Stimulated activated CD8-positive, alpha-beta memory T cell treated with anti-CD3 and anti-CD28 coated beads, Interleukin-7, amount 100 ng/mL, for 48 hours (primary cell): ENCODE data around the gene PLA2G12A.
"Not testable (repeated sequence)": the region's sequence is repeated elsewhere in the genome, so short reads cannot be mapped to it uniquely, and the experiment has no call there.

Experiments
- DNase-seq, 2 donors: peaks; one replicate each; pipeline ENCODE4 v3.0.0-alpha.2; 2020; ENCODE audit warnings: low read depth in 1 of 2; ENCODE audit errors: extremely low read depth in 1 of 2

PLA2G12A gene

GRCh38 chr4:109682875-109683274 lies 47.0 kb downstream of the PLA2G12A start:
- DNase-seq = no peak

DNA sequence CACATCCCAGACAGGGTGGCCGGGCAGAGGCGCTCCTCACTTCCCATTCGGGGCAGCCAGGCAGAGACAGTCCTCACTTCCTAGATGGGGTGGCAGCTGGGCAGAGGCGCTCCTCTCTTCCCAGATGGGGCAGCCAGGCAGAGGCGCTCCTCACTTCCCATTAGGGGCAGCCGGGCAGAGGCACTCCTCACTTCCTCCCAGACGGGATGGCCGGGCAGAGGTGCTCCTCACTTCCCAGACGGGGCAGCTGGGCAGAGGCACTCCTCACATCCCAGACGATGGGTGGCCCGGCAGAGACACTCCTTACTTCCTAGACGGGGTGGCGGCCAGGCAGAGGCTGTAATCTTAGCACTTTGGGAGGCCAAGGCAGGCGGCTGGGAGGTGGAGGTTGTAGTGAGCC lies 50.9 kb downstream of the PLA2G12A start:
- DNase-seq = not testable (repeated sequence)

DNA sequence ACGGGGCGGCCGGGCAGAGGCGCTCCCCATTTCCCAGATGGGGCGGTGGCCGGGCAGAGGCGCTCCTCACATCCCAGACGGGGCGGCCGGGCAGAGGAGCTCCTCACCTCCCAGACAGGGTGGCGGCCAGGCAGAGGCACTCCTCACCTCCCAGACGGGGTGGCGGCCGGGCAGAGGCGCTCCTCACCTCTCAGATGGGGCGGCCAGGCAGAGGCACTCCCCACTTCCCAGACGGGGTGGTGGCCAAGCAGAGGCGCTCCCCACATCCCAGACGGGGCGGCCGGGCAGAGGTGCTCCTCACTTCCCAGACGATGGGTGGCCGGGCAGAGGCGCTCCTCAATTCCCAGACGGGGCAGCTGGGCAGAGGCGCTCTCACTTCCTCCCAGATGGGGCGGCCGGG lies 51.4 kb downstream of the PLA2G12A start:
- DNase-seq = not testable (repeated sequence)

- DNase-seq = no peak
These were observed 53.0 kb downstream of the PLA2G12A start for GRCh38 chr4:109676886-109677285.

GRCh38 chr4:109675843-109676242 lies 54.0 kb downstream of the PLA2G12A start:
- no peak for DNase-seq

GRCh38 chr4:109675181-109675580 lies 54.7 kb downstream of the PLA2G12A start:
- DNase-seq = no peak

DNA sequence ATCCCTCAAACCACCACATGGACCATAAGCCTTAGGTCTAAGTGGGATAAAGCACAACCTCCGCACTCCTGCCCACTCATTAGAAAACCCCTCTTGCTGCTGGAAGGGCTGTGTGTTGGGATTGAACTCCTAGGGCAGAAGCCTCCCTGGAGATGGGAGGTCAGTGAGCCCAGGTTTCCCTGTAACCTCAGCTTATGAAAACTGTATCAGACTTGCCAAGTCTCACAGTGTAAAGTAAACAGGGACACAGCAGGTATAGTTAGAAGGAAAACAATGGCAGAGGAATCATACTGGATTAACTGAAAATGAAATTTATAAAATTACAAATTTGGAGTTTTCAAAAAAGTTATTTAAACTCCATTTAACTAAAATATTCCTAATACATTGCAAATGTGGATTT lies 56.6 kb downstream of the PLA2G12A start:
- no peak for DNase-seq

DNA sequence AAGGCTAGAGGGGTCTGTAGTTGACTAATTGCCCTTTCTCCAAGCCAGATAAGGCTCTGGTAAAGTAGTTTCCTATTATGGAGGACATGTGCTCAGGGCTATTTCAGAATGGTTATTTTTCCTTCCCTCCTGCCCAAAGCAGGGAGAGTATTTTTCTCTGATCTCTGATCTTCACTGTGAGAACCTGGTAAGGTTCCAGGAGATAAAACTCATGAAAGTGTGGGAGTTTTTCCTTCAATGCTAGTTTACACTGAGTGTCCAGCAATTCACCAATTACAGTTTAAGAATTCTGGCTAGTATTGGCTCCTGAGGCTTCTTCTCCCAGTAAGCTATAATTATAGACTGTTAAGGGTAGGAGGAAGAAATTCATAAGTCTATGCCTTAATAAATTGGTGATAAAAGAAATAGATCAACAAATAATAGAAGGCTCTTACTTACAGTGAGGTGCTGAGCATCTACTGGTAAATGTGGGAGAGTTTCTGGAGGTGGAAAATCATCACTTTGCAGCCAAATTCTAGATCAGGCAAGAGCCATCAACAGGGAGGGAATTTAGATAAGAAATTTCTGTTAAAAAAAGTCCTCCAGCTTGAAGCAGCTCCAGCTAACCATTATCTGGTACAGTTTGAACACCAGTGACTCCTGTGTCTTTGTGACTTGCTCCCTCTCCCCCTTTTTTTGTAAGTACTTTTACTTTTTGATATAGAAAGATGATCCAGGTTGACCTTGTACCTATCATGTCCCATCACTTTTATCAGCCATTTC lies 57.5 kb downstream of the PLA2G12A start:
- DNase-seq = no peak

GRCh38 chr4:109671350-109671749 lies 58.5 kb downstream of the PLA2G12A start:
- DNase-seq = no peak

GRCh38 chr4:109665783-109666485 lies 63.9 kb downstream of the PLA2G12A start:
- no peak for DNase-seq

DNA sequence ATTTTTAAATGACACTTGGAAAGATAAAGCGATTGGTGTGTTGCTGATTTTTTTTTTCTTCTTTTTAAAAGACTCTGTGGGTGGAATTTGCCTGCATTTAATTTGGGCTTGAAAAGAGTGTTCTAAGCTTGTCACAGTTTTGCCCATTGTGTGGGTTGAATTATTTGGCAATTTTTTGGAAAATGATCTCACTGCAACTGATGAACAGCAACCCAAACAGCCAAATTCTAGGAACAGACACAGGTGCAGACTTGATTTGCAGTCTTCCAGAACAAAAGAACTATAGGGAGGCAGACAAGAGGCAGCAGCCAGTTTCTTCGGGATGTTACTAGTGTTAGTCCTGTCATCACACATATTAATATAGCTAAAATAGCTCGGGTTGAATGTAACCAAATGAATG lies 67.1 kb downstream of the PLA2G12A start:
- no peak for DNase-seq

DNA sequence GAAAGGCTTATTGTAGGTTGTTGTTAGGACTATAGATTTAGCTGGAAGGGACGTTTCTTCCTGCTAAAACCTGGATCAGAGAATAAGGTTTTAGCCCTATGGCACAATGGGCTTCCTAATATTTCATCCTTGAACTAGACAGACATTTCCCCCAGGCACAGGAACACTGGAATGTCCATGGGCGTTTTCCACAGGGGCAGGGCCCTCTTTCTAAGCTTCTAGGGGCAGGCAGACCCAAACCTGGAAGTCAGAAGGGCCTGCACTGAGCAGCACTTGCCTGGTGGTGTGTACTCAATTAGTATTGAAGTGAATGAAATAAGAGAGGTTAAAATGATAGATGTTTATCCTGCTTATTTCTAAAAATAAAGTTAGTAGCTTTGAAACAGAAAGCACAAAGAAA lies 67.8 kb downstream of the PLA2G12A start:
- DNase-seq = no peak
